NT2/D1 (cell line): ENCODE data around the gene COQ2.

Experiments used
- DNase-seq: peaks from one replicate; pipeline ENCODE4 v3.0.0-alpha.2; 2011; ENCODE audit warnings: low read depth, low spot score
- H3K27me3 ChIP-seq: 2 replicates; pipeline ENCODE4 v1.6.0; 2011; ENCODE audit warnings: mild to moderate bottlenecking; ENCODE audit not compliant: insufficient read length, insufficient read depth
- H3K36me3 ChIP-seq: 2 replicates; pipeline ENCODE4 v1.6.1; 2011; ENCODE audit warnings: mild to moderate bottlenecking, low read length, mixed read lengths; ENCODE audit not compliant: insufficient read depth, insufficient read length
- H3K4me1 ChIP-seq: 2 replicates; pipeline ENCODE4 v1.5.1; 2011; ENCODE audit not compliant: insufficient read depth, insufficient read length
- H3K4me3 ChIP-seq: 2 replicates; pipeline ENCODE4 v1.5.1; 2011; ENCODE audit warnings: low read depth; ENCODE audit not compliant: insufficient read length
- H3K9ac ChIP-seq: 2 replicates; pipeline ENCODE4 v1.6.0; 2011; ENCODE audit warnings: low read depth; ENCODE audit not compliant: insufficient read length
- H3K9me3 ChIP-seq: 2 replicates; pipeline ENCODE4 v1.5.1; 2011; ENCODE audit warnings: mild to moderate bottlenecking, low read length; ENCODE audit not compliant: insufficient read depth
- SUZ12 ChIP-seq: IDR thresholded peaks from 2 replicates; pipeline ENCODE4 v1.6.1; 2011; ENCODE audit not compliant: insufficient read length, insufficient read depth; ENCODE audit errors: extremely low read depth
- YY1 ChIP-seq: IDR thresholded peaks from 2 replicates; pipeline ENCODE4 v1.6.1; 2011; ENCODE audit not compliant: insufficient read length, insufficient read depth
- ZNF274 ChIP-seq: IDR thresholded peaks from 2 replicates; pipeline ENCODE4 v1.6.1; 2011; ENCODE audit warnings: mild to moderate bottlenecking, low read depth, low read length

Gene COQ2

DNA sequence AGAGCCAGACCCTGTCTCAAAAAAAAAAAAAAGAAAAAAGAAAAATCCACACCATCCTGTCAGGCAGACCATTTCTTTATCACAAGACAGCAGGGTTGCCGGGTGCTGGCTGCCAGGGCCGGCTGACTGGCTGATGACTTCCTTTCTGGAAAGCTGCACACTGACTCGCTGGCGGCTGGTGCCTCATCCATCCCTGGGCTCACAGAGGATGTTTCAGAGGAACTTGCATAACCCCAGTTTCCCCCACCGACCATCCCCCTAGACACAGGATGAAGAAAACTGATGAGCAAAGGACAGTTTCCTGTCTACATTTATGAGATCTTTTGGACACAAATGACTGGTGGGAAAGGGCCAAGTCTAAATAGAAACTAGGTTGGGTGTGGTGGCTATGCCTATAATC, 36.0 kb upstream of the COQ2 start:
- Histone ChIP-seq H3K9ac (no peak overlapping the region), H3K27me3 (no peaks in the 10 kb centered on the region), H3K4me3 (no peak overlapping the region), H3K9me3 (no peaks in the 10 kb centered on the region), H3K36me3 (no peaks in the 10 kb centered on the region), H3K4me1 (no peaks in the 10 kb centered on the region)
- TF ChIP-seq SUZ12 = no peak
- TF ChIP-seq ZNF274 = no peak
- no peak for TF ChIP-seq YY1
- DNase-seq = no peak

DNA sequence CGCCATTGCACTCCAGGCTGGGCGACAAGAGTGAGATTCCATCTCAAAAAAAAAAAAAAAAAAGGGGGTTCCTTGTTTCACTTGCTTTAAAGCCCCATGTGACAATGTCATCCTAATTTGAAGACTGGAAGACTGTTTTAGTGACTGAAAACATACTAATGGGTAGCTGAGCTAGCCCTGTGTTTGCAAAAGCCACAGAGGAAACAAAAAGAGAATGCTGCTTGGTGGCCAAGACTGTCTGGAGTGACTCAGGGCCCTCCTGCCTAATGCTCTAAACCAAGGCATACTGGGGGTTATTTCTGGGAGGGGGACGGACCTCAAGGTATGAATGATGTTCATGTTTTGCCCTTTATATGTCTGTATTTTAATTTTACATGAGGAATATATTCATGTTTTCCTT, 34.1 kb upstream of the COQ2 start:
- no peak for TF ChIP-seq ZNF274
- H3K9ac ChIP-seq = no peak overlapping the region
- no peak for DNase-seq
- no peak overlapping the region for H3K4me3 ChIP-seq
- H3K4me1 ChIP-seq = no peaks in the 10 kb centered on the region
- H3K9me3 ChIP-seq = no peaks in the 10 kb centered on the region
- no peaks in the 10 kb centered on the region for H3K27me3 ChIP-seq
- no peaks in the 10 kb centered on the region for H3K36me3 ChIP-seq

DNA sequence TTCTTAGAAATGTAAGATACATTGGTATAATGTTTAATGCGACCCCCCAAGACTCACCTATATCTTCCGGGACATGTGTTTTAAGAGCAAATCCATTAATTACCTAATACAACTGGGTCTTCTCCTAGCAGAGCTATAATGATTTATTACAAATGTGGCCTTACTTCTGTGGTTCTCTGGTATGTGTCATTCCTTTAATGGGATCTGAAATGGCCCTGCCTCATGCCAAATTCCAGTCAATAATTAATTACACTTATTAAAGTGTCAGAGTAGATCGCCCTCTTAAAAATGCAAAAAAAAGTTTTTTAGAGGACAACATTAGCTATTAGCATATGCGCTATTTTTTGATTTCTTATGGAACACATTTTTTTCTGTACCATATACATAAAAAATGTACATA, 33.1 kb upstream of the COQ2 start:
- TF ChIP-seq YY1 = no peak
- no peak for TF ChIP-seq SUZ12
- TF ChIP-seq ZNF274 = no peak

DNA sequence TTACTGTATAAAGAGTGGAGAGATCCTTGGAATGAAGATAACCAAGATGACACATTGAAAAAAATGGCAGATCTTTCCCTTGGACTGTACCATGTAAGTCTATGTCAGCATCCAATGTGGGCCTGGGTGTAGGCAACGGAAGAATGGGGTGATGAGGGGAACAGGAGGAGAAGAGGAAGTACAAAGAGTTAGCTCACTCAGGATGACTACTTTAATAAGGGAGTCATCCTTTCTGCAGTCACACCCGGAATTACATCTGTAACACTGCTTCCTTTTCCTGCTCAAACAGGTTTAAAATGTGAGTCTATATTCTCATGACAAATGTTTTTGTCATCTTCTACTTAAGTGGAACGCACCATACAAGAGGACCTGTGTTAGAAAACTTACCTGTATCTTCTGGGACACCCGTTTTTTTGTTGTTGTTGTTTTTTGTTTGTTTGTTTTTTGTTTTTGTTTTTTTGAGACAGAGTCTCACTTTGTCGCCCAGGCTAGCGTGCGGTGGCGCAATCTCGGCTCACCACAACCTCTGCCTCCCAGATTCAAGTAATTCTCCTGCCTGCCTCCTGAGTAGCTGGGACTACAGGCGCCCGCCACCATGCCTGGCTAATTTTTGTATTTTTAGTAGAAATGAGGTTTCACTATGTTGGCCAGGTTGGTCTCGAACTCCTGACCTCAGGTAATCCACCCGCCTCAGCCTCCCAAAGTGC, 32.0 kb upstream of the COQ2 start:
- Histone ChIP-seq H3K9ac (no peak overlapping the region), H3K4me3 (no peak overlapping the region), H3K27me3 (no peaks in the 10 kb centered on the region), H3K4me1 (no peaks in the 10 kb centered on the region), H3K9me3 (no peaks in the 10 kb centered on the region), H3K36me3 (no peaks in the 10 kb centered on the region)
- TF ChIP-seq SUZ12 = no peak
- no peak for TF ChIP-seq ZNF274
- TF ChIP-seq YY1 = no peak
- DNase-seq = no peak

More for the DNA sequence above, 33.1 kb upstream of the COQ2 start:
- H3K27me3 ChIP-seq = no peaks in the 10 kb centered on the region
- no peak overlapping the region for H3K9ac ChIP-seq
- no peak overlapping the region for H3K4me3 ChIP-seq
- no peak for DNase-seq
- no peaks in the 10 kb centered on the region for H3K36me3 ChIP-seq
- no peaks in the 10 kb centered on the region for H3K9me3 ChIP-seq
- no peaks in the 10 kb centered on the region for H3K4me1 ChIP-seq

DNA sequence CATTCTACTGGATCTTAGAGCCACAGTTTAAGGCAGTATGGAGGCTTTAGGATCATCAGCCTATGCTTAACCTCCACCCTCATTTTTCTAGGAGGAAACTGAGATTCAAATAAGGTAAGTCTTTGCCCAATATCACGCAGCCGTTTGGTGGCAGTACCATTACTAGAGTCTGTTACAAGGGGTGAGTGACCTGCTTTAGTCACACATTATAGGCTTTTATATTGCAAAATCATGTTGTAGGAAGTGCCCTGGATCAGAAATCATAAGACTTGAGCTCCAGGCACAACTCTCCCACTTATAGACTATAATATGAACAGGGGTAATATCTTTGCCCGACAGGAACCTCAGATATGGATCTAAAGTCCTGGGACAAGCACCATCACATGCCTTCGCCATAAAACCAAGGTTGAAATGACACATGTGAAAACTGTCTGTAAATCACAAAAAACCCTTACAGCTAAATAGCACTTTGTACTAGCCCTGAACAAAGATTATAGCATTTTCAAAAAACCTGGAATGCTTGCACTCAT, 30.8 kb upstream of the COQ2 start:
- TF ChIP-seq SUZ12 = no peak
- no peaks in the 10 kb centered on the region for H3K36me3 ChIP-seq
- no peaks in the 10 kb centered on the region for H3K9me3 ChIP-seq
- no peaks in the 10 kb centered on the region for H3K27me3 ChIP-seq
- no peak overlapping the region for H3K4me3 ChIP-seq
- H3K4me1 ChIP-seq = no peaks in the 10 kb centered on the region
- no peak for DNase-seq
- H3K9ac ChIP-seq = no peak overlapping the region

DNA sequence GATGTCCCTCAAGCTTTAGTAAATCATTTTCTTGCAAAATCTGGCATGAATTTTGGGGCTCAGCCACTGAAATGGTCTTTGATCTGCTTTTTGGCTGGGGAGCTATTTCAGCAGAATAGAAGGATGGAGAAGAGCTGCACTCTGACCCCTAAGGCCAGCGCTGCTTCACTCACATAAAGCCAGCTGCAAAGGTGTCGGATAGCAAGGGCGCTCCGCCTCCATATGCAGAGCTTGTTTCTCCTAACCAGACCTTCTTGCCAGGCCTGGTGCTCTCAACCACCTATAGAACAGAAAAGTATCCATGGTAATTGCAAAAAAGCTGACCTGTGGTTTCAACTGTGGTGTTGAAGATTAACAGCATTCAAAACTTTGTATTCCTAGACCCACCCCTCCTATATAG, 24.1 kb upstream of the COQ2 start:
- H3K27me3 ChIP-seq = no peaks in the 10 kb centered on the region
- no peak overlapping the region for H3K4me3 ChIP-seq
- DNase-seq = no peak

DNA sequence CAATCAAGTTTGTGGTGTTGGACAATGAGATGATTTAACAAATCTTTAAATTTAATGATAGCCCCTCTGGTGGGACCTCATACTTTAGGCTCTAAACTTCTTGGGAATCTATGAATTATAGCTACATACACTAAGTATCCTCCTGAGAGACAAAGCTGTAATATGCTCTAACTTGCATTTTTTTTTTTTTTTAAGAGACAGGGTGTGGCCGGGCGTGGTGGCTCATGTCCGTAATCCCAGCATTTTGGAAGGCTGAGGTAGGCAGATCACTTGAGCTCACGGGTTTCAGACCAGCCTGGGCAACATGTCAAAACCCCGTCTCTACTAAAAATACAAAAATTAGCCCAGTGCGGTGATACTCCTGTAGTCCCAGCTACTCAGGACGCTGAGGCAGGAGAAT, 23.3 kb upstream of the COQ2 start:
- H3K4me1 ChIP-seq = no peaks in the 10 kb centered on the region
- TF ChIP-seq ZNF274 = no peak
- TF ChIP-seq YY1 = no peak
- TF ChIP-seq SUZ12 = no peak
- H3K27me3 ChIP-seq = no peaks in the 10 kb centered on the region
- no peak overlapping the region for H3K4me3 ChIP-seq
- no peak for DNase-seq
- H3K36me3 ChIP-seq = no peaks in the 10 kb centered on the region
- H3K9me3 ChIP-seq = no peaks in the 10 kb centered on the region
- H3K9ac ChIP-seq = no peak overlapping the region

More for the DNA sequence above, 24.1 kb upstream of the COQ2 start:
- Histone ChIP-seq H3K9me3 (no peaks in the 10 kb centered on the region), H3K36me3 (no peaks in the 10 kb centered on the region), H3K4me1 (no peaks in the 10 kb centered on the region), H3K9ac (no peak overlapping the region)
- no peak for TF ChIP-seq SUZ12
- TF ChIP-seq ZNF274 = no peak
- TF ChIP-seq YY1 = no peak

DNA sequence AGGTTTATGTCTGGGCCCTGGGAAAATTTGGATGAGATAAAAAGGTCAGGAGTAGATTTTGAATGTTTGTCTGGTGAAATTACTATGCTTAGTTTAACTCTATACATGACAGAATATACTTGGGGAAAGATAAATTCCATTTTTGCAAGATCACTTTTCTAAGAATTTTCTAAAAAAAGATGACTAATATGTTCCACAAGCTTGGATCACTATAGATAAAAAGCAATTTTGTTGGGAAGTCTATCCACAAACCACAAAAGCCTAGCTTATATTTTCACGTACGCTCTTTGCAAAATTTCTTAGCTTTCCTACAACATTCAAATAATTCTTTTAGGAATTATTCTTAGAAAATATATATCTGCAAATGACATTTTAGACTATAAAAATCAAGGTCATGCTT, 20.6 kb upstream of the COQ2 start:
- Histone ChIP-seq H3K9me3 (no peaks in the 10 kb centered on the region), H3K27me3 (no peaks in the 10 kb centered on the region), H3K36me3 (no peaks in the 10 kb centered on the region), H3K9ac (no peak overlapping the region), H3K4me3 (no peak overlapping the region), H3K4me1 (no peaks in the 10 kb centered on the region)
- TF ChIP-seq ZNF274 = no peak
- no peak for TF ChIP-seq YY1
- no peak for TF ChIP-seq SUZ12
- no peak for DNase-seq
